Measurements from ENCODE around the gene UTP11. TPM values are rescaled to one million over a fixed set of nuclear protein-coding genes. Genes with fewer than 3 reads are reported as not detected.

Gene UTP11
- total and polyA plus RNA-seq, 2 of the 8 experiments (the other 6 are each of a cell fraction or from before 2014, with no cell fraction given), result 19.5 to 60.5 TPM

DNA sequence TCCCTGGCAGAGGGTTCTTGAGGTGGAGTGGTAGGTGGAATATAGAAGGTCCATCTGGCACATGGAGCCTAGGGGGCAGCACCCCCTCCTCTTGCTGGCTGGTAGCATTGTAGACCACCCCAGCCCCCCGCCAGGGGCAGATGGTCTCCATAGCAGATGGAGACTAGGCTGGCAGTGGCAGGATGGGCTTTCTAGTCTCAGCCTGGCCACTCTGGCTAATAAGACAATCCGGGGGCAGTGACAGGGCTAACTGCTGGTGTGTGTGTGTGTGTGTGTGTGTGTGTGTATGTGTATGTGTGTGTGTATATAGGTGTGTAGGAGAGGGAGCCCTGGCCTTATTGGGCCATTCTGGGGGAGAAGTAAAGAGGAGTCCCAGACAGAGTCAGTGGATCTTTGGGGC is 16.1 kb downstream of the UTP11 start:
- no peak overlapping the region for H3K18ac ChIP-seq (ENCODE audit: extremely low read depth, low read length)
- 95% methylated on average over 2 of the region's 2 CpGs; no CpG with 5 or more reads in 1 of the 2 experiments for WGBS, 2 experiments (ENCODE audit: extremely low coverage in 1 of 2, insufficient coverage in 1 of 2, insufficient read length in 1 of 2, insufficient replicate concordance in 2 of 2, low coverage in 1 of 2, low lambda C conversion rate in 2 of 2, missing lambda C conversion rate in 1 of 2)
- no peak overlapping the region for H4K8ac ChIP-seq (ENCODE audit: extremely low read depth, insufficient read depth, low read length)
- H2AK5ac ChIP-seq (ENCODE audit: low read depth, low read length), result no peak overlapping the region
- H3K79me2 ChIP-seq (ENCODE audit: control insufficient read depth in 1 of 2, insufficient read depth in 2 of 2, low read length in 2 of 2), result no peaks in the 10 kb centered on the region
- H3K4ac ChIP-seq (replicated peaks; ENCODE audit: insufficient read length, low read depth, low read length), result no peak overlapping the region
- H3K14ac ChIP-seq (ENCODE audit: insufficient read length), result no peak overlapping the region
- H3K27me3 ChIP-seq (replicated peaks in 1 of 4; ENCODE audit: control insufficient read depth in 3 of 4, extremely low read depth in 1 of 4, insufficient read depth in 3 of 4, low read length in 3 of 4), result no peaks in the 10 kb centered on the region
- H4K5ac ChIP-seq (ENCODE audit: insufficient read length, low read depth, low read length), result no peak overlapping the region
- H3K4me1 ChIP-seq (replicated peaks in 1 of 4; ENCODE audit: control insufficient read depth in 3 of 4, insufficient read depth in 4 of 4, low read length in 3 of 4), result peaks cover 12 to 36% (median 25%) of the 10 kb centered on the region in 4 experiments
- H2BK12ac ChIP-seq (ENCODE audit: low read depth, low read length), result no peak overlapping the region
- peak overlapping the region; percentile 36 to 57; a peak in 3 of 4 replicates for H3K4me2 ChIP-seq (ENCODE audit: insufficient read depth in 1 of 2, low read depth in 2 of 2, low read length in 2 of 2)
- no peak overlapping the region for H3K9ac ChIP-seq (replicated peaks in 1 of 4; ENCODE audit: extremely low read depth in 1 of 4, low read depth in 3 of 4, low read length in 3 of 4)
- 0 out of 2 replicates have a peak overlapping the region, but pooled peaks have one; percentile 48 for H2BK20ac ChIP-seq (ENCODE audit: low read length)
- H3K36me3 ChIP-seq (ENCODE audit: control insufficient read depth in 2 of 4, insufficient read depth in 4 of 4, low read length in 3 of 4), result peaks cover 12 to 19% (median 15%) of the 10 kb centered on the region in 4 experiments
- peak in 1 of 2 experiments; percentile 60 for DNase-seq (ENCODE audit: low read depth in 1 of 2, low spot score in 2 of 2)
- H3K23ac ChIP-seq (ENCODE audit: insufficient read length), result no peak overlapping the region
- H3K56ac ChIP-seq (replicated peaks; ENCODE audit: insufficient read length, low read depth, low read length), result no peak overlapping the region
- CTCF ChIA-PET (ENCODE audit: partially characterized antibody), result interaction anchor here (0.6 to 7.2 kb wide), 31 partner anchors 10 to 816 kb away, joined by 3 to 88 read pairs (median 4); no protein-coding TSS in a partner anchor
- POLR2A ChIA-PET (ENCODE audit: partially characterized antibody), result interaction anchor here (0.6 to 6.3 kb wide), 17 partner anchors 12 to 953 kb away, joined by 3 to 59 read pairs (median 3); partner anchors contain the start of gene UTP11
- no peak overlapping the region for H4K91ac ChIP-seq (replicated peaks; ENCODE audit: insufficient read length, low read length)
- peak overlapping the region in 1 of 4 experiments; percentile 10; a peak in 2 of 8 replicates for H3K4me3 ChIP-seq (ENCODE audit: extremely low read depth in 1 of 4, insufficient read depth in 2 of 4, low read depth in 3 of 4, low read length in 4 of 4)
- H3K27ac ChIP-seq (ENCODE audit: low read depth, low read length), result no peak overlapping the region
- FAIRE-seq, result no peak
- H2BK15ac ChIP-seq (ENCODE audit: low read length), result no peak overlapping the region
- no peak for TF ChIP-seq MAFK (IDR thresholded peaks at IDR 0.05; ENCODE audit: low read depth, low read length)
- TF ChIP-seq, protein P1, sequence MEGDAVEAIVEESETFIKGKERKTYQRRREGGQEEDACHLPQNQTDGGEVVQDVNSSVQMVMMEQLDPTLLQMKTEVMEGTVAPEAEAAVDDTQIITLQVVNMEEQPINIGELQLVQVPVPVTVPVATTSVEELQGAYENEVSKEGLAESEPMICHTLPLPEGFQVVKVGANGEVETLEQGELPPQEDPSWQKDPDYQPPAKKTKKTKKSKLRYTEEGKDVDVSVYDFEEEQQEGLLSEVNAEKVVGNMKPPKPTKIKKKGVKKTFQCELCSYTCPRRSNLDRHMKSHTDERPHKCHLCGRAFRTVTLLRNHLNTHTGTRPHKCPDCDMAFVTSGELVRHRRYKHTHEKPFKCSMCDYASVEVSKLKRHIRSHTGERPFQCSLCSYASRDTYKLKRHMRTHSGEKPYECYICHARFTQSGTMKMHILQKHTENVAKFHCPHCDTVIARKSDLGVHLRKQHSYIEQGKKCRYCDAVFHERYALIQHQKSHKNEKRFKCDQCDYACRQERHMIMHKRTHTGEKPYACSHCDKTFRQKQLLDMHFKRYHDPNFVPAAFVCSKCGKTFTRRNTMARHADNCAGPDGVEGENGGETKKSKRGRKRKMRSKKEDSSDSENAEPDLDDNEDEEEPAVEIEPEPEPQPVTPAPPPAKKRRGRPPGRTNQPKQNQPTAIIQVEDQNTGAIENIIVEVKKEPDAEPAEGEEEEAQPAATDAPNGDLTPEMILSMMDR (IDR thresholded peaks at IDR 0.05; ENCODE audit: control extremely low read depth in 1 of 3, insufficient read depth in 1 of 3, low read depth in 1 of 3, low read length in 3 of 3), result peak; percentile 25 to 39 (median 36)
- 0 out of 3 replicates have a peak, but pooled peaks of 1 of the 2 experiments have one; percentile 1 for TF ChIP-seq POLR2A (IDR thresholded peaks at IDR 0.05; ENCODE audit: control extremely low read depth in 1 of 2, low read depth in 2 of 2, low read length in 2 of 2)
- TF ChIP-seq CHD2 (IDR thresholded peaks at IDR 0.05; ENCODE audit: low read length), result no peak
- peak in 1 of 2 experiments; percentile 30; a peak in 3 of 4 replicates for TF ChIP-seq RAD21 (IDR thresholded peaks at IDR 0.05 in 1 of 2, conservative IDR thresholded peaks at IDR 0.05 in 1 of 2; ENCODE audit: low read depth in 2 of 2, low read length in 2 of 2)
- H2AFZ ChIP-seq (ENCODE audit: low read length), result no peak overlapping the region
- H4K20me1 ChIP-seq (replicated peaks in 1 of 2; ENCODE audit: control insufficient read depth in 1 of 2, insufficient read depth in 2 of 2, low read length in 2 of 2), result peaks cover 0 to 2% of the 10 kb centered on the region in 2 experiments
- no peaks in the 10 kb centered on the region for H3K9me3 ChIP-seq (ENCODE audit: insufficient read depth in 2 of 2, low read depth in 1 of 2, low read length in 1 of 2)
- H2BK5ac ChIP-seq (ENCODE audit: low read depth, low read length), result peak overlapping the region; percentile 81; the same call in 1 of the 2 replicates
- H3K23me2 ChIP-seq (ENCODE audit: low read depth, low read length), result no peaks in the 10 kb centered on the region
- H2BK120ac ChIP-seq (replicated peaks; ENCODE audit: low read depth, low read length), result no peak overlapping the region
- no peaks in the 10 kb centered on the region for H3K79me1 ChIP-seq (ENCODE audit: low read depth, low read length)
